Measurements from ENCODE around the gene AK9.

Gene AK9

GRCh38 chr6:109446541-109446940 is 244.5 kb downstream of the AK9 start:
- no peak for ATAC-seq (replicated peaks; ENCODE audit: extremely low read depth, poor library complexity, severe bottlenecking)
- H3K4me1 Mint-ChIP-seq: peaks cover 50% of the 10 kb centered on the region

DNA sequence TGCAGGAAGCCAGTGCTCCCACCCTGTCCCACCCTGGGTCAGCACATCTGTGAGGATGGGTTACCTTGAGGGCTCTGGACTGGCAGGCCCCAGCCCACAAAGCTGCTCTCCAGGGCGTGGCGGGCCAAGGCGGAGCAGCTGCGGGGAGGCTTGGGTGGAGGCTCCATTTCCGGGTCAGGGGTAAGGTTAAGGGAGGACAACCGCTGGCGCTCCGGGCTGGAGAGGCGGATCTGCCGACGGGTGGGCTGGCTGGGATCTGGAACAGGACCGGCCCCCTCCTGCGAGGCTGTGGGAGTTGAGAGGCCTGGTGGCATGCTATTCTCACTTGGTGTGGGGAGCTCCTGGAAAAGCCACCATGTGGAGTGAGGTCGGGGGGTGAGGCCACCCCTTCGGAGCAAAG is 244.9 kb downstream of the AK9 start:
- peaks cover 55% of the 10 kb centered on the region for H3K4me1 Mint-ChIP-seq
- DNase-seq (ENCODE audit: low spot score in 2 of 2) (no peak), ATAC-seq (replicated peaks; ENCODE audit: extremely low read depth, poor library complexity, severe bottlenecking) (no peak)
- peak overlapping the region; percentile 44 for H3K27ac Mint-ChIP-seq (ENCODE audit: low read depth)
- H3K4me3 Mint-ChIP-seq: no peak overlapping the region
- H3K27me3 Mint-ChIP-seq: no peaks in the 10 kb centered on the region
- no peaks in the 10 kb centered on the region for H3K9me3 Mint-ChIP-seq
- H3K36me3 Mint-ChIP-seq (ENCODE audit: insufficient read depth): peaks cover 23% of the 10 kb centered on the region

More at GRCh38 chr6:109446541-109446940, 244.5 kb downstream of the AK9 start:
- Mint-ChIP-seq H3K36me3 (ENCODE audit: insufficient read depth) (peaks cover 21% of the 10 kb centered on the region), H3K9me3 (no peaks in the 10 kb centered on the region), H3K4me3 (no peak overlapping the region), H3K27me3 (no peaks in the 10 kb centered on the region), H3K27ac (ENCODE audit: low read depth) (peak overlapping the region; percentile 44)
- DNase-seq (ENCODE audit: low spot score in 2 of 2): no peak

DNA sequence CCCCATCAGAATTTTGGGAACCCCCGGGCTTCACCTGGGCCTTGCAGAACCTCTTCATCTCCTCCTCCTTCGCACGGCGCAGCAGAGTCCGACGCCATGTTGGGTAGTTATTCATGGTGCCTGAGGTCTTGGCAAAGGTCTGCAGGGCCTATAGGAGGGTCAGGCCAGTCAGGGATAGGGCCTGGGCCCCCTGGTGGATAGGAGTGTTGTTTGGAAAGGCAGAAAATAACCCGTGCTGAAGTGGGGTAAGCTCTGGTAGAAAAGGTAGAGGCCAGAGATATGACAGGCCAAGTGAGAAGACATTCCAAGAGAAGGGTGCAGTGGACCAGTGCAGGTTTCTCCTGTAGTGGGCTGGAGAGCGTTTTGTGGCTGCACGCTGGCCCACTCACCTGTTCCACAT is 245.6 kb downstream of the AK9 start:
- H3K36me3 Mint-ChIP-seq (ENCODE audit: insufficient read depth): peaks cover 23% of the 10 kb centered on the region
- ATAC-seq (replicated peaks; ENCODE audit: extremely low read depth, poor library complexity, severe bottlenecking) (no peak), DNase-seq (ENCODE audit: low spot score in 2 of 2) (no peak)
- peaks cover 51% of the 10 kb centered on the region for H3K4me1 Mint-ChIP-seq
- no peaks in the 10 kb centered on the region for H3K9me3 Mint-ChIP-seq
- peak overlapping the region; percentile 32 for H3K27ac Mint-ChIP-seq (ENCODE audit: low read depth)
- no peak overlapping the region for H3K4me3 Mint-ChIP-seq
- no peaks in the 10 kb centered on the region for H3K27me3 Mint-ChIP-seq

- Mint-ChIP-seq H3K27ac (ENCODE audit: low read depth) (peak overlapping the region; percentile 16), H3K9me3 (no peaks in the 10 kb centered on the region), H3K27me3 (no peaks in the 10 kb centered on the region), H3K36me3 (ENCODE audit: insufficient read depth) (peaks cover 22% of the 10 kb centered on the region), H3K4me1 (peaks cover 39% of the 10 kb centered on the region), H3K4me3 (no peak overlapping the region)
- ATAC-seq (replicated peaks; ENCODE audit: extremely low read depth, poor library complexity, severe bottlenecking): no peak
- no peak for DNase-seq (ENCODE audit: low spot score in 2 of 2)
Measured at GRCh38 chr6:109443425-109443950, 247.5 kb downstream of the AK9 start.
